Amniotic stem cell (primary cell): Measurements from ENCODE around the gene BCL11B.

Experiments used
- DNase-seq: peaks from one replicate; lab custom pipeline; 2025; lab: John Stamatoyannopoulos, UW

Gene BCL11B

GRCh38 chr14:99224116-99224910 lies 47.7 kb downstream of the BCL11B start:
- DNase-seq, result no peak

DNA sequence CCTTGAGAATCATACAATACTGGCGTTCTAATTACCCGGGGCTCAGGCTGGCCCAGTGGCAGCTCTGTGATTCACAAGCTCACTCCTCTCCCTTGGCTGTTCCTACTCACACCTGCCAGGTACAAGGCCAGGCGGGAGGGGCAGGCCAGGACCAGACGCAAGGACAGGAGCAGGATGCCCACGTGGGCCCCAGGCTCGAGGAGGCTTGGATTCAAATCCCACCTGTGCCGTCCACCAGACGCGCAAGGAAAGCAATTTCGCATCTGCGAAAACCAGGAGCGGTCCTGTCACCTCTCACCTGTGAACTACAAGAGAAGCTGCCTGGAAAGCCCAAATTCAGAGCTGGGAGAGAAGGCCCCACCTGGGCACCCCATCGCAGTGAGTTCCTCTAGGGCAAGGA lies 50.6 kb downstream of the BCL11B start:
- DNase-seq, result no peak

DNA sequence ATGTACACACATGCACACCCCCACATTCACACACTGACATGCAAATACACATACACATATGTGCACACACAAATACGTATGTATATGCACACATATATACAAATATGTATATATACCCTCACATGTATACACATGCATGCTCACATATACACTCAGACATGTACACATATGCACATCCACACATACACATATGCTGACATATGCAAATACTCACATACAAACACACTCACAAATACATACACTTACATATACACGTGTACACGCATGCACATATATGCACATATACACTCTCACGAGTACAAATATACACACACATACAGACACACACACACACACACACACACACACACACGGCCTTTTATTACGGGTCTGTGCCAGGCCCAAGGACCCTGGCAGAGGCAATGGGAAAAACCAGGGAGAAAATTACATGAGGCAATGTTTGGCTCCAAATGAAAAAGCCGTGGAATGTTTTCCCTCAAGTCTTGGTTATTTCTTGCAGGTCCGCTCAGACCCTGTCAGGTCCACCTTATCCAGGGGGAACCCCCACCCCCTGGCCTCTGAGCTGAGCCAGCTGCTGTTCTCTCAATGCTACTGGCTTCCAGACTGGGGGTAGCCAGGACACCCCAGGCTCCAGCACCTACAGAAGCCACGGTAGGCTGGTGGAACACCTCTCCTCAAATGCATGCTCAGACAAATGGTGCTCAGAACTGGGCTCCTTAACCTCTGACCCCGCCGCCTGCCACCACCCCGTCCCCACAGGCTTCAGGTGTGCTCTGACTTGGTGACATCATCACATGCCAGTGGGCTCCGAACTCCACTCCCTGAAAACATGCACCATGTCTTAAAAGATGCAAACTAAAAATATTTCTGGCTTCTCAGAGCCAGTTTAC lies 54.7 kb downstream of the BCL11B start:
- DNase-seq, result no peak

DNA sequence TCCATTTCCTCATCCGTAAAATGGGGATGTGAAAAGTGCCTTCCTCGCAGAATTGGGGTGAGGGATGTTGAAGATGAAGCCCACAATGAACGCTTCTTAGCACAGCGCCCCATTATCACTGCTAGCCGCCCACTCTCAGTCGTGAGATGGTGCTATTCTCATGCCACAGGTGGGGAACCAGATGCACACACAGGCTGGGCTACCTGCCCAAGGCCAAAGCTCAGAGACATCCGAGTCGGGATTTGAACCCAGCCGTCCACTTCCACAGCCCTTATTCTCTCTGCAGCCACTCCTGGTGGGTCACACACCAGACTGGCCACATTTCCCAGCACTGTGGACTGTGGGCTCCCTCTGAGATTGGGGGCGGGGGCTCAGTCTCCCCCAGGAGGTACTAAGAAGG lies 55.8 kb downstream of the BCL11B start:
- DNase-seq, result no peak

DNA sequence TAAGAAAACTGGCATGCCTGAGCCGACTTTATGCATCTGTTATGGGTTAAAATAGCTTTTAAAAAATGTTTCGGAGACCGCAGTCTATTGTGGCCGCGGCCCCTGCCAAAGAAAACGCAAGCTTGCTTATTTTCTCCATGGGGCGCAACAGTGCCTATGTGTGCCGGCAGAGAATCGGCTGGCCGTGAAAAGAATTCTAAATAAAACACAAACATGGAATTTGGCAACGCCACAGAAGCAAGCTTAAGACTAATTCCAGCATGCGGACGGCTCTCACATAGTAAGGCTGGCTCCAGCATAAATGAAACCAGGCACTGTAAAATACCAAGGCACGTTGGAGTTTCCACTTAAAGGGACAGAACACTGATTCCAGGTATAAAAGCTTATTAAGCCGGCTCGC lies 56.7 kb downstream of the BCL11B start:
- peak; percentile 62 for DNase-seq

DNA sequence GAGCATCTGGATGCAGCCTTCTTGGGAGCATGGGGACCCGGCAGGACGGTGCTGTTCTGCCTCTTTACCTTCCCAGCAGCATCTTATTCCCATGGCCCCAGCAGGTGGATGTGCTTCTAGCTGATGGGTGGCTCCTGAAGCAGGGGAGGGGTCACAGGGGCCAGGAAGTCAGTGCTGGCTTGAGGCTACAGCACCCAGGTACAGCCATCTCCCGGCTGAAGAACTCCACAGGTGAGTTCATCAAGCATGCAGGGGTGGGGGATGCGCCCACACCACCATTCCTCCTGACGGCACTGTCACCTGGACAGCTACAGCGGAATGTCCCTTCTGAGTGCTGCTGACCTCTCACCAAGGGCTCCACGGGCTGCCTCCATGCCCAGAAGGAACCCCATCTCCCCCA lies 57.3 kb downstream of the BCL11B start:
- DNase-seq, result no peak

- no peak for DNase-seq
Observed at GRCh38 chr14:99213527-99213971, 58.4 kb downstream of the BCL11B start.

- no peak for DNase-seq
Observed at GRCh38 chr14:99213101-99213500, 58.9 kb downstream of the BCL11B start.

- DNase-seq, result no peak
Observed at GRCh38 chr14:99212646-99213045, 59.4 kb downstream of the BCL11B start.

DNA sequence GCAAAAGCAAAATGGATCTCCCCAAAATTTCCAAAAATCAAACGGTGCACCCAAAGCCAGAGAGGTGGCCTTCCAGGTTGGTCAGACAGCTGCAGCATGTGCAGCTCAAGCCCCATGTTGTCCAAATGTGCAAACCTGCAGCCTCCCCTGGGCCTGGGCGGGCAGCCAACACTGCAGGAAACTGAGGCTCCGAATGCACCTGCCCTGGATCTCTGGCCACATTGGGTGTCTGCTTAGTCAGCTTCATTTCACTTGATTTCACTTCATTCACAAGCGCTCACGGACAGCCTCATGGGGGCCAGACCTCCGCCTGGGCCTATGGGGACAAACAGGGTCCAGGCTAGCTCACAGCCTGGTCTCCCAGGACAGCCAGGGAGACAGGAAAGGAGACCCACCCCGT lies 59.8 kb downstream of the BCL11B start:
- no peak for DNase-seq

GRCh38 chr14:99211410-99211809 lies 60.6 kb downstream of the BCL11B start:
- DNase-seq, result no peak

DNA sequence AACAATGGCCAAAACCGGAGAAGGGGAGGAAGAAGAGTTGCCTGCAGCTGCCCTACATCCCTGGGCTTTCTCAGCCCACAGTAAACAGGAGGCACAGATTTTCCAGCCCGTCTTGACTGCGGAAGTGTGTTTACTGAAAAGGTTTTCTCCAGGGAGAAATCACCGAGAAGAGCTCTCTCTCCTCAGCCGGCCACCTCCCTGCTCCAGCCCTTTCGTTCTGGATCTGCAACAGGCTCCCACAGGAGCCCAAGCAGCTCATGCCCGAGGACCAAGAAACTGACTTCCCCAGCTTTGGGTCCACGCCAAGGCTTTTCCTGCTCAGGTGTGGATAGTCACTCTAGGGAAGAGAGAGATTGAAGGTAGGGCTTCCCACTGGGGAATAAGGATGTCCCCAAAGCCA lies 61.7 kb downstream of the BCL11B start:
- no peak for DNase-seq

- DNase-seq, result no peak
Observed at GRCh38 chr14:99209409-99209808, 62.6 kb downstream of the BCL11B start.

GRCh38 chr14:99208318-99208717 lies 63.7 kb downstream of the BCL11B start:
- DNase-seq, result no peak

DNA sequence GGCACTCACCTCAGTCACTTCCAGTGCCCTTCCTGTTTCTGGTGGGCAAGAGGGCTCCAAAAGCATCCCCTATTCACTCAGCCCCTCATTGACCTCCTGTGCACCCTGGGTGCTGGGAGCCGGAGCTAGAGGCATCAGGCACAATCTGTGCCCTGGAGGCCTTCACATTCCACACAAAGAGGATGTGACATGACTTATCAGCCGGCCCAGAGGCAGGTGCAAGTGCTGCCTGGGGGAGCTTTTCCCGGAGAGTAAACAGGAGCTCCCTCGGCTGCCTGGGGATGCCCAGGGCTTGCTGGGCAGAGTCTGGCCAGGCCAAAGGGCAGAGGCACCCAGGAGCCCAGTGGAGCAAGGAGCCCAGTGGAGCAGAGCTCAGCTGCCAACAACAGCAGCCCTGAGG lies 64.5 kb downstream of the BCL11B start:
- DNase-seq, result no peak

DNA sequence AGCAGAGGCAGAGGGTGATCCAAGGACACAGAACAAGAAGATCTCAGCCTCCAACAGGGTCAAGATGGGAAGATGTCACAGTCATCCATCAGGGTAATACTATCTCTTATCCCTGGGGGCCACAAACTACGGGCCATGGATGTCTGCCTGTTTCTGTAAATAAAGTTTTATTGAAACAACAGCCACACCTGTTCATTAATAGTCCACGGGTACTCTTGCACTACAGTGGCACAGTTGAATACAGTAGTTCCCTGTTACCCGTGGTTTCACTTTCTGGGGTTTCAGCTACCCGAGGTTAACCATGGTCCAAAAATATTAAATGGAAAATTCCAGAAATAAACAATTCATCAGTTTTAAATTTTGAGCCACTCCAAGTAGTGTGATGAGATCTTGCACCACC lies 65.9 kb downstream of the BCL11B start:
- no peak for DNase-seq

DNA sequence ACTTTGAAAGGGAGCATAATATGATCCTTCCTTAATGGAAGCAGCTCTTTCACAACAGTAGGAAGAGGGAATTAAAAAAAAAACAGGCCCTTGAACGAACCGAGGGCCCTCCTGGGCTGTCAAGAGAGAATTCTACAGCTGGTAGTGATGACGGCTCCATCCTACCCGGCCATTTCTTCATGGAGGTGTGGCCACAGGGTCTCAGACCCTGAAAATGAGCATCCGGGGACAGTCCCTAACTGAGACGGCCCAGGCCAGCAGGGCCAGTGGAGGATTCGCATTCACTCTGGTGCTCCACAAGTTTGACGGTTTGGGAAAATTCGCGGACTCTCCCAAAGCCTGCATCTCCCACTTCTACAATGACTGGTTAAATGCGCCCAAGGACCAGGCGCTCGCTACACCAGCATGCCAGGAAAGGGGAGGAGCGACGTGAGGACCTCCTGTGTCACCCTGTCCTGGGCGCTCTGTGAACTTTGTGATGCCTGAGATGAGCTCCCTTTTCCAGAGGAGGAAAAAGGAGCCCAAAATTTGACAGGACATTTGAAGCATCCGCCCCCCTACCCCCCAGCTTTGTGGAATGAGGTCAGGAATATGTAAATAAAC lies 66.8 kb downstream of the BCL11B start:
- DNase-seq, result no peak

- DNase-seq, result no peak
Observed at GRCh38 chr14:99203801-99204200, 68.2 kb downstream of the BCL11B start.

DNA sequence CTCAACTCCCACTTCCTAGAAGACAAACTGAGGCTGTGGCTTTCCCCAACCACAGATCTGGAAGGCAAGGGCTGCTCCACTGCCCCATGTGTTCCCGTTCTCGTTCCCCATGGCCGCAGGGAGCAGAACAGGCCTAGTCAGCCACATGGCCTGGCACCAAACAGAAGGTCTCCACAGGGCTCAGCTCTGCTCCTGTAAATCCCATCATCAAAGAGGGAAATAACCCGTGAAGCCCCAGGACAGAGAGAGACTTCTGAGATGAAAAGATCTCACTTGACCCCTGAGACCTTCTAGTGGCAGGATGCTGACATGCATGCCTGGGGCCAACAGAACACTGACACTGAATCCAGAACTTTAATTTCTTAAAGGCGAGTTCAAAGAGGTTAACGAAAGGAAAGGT lies 68.9 kb downstream of the BCL11B start:
- no peak for DNase-seq

DNA sequence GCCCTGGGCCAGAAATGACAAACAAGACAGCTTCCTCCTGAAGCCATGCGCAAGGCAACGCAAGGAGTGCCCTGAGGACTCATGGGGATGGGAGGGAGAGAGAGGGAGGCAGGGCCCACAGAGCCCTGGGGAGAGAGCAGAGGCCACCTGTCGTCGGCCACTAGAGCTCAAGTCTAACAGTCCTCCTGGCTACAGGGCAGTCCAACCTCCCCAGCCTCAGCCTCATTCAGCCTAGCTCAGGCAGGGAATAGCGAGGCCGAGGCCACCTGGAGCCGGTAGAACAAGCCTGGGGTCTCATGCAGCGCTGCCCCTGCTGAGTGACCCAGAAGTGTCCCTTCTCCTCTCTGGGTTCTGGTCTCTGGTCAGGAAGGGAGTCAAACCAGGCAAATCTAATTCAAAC lies 69.5 kb downstream of the BCL11B start:
- no peak for DNase-seq

DNA sequence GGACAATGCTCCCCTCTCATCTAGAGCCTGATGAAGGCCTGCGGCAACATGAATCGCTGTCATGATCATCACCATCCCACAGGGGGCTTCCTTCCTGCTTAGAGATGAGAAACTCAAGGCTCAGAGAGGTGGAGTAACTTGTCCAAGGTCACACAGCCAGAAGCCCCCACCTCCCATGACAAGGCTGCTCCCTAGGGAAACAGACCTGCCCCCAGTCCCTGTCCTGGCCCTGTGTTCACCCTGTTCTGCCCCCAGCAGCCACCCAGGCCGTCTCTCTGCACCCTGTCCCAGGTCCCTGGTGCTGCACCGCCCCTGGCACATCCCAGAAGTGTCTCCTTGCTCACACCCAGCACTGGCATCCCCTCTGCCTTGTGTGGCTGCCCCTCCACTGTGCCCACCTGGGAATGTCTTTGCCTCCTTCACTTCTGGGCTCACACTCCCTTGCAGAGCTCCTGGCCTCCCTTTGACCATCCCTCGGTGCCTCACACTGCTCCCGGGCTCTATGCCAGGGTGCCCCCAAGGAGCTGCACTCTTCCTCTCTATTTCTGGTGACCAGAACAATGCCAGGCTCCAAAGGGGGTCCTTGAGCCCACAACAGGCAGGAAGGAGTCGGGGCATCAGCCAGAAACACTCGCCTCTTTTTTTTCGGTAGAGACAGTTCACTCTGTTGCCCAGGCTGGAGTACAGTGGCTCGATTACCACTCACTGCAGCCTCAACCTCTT lies 70.5 kb downstream of the BCL11B start:
- DNase-seq, result no peak

DNA sequence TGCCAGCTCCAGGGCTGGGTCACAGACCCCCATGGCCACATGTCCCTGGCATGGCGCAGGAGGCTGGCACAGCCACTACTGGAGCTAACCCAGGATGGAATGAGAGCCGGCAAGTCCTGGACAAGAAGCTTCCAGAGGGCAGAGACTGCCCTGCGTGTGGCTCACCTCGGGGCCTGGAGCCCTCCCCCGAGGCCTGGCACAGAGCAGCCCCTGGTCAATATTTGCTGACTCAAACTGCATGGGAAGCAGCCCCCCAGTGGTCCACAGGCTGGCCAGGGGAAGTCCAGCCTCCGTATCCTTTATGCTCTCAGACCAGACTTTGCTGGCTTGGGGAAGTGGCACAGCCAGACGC lies 71.4 kb downstream of the BCL11B start:
- DNase-seq, result no peak
